GM23338 (cell line): ENCODE results near the gene CD80. TPM values are rescaled to one million over a fixed set of nuclear protein-coding genes. Genes with fewer than 3 reads are reported as not detected.

Experiments used
- ATAC-seq: fragments of 200-7000 bp; cut with Tn5 transposase; 3 replicates; pipeline ENCODE4 v1.9.1; 2020
- DNase-seq: peaks from one replicate; pipeline ENCODE4 v3.0.0-alpha.2; 2015; ENCODE audit warnings: low spot score
- H2AFZ ChIP-seq: fragments of 200-600 bp; sonication (generic); 2 replicates; pipeline ENCODE4 v1.8.0; 2016; ENCODE audit warnings: antibody characterized with exemption, mild to moderate bottlenecking, moderate library complexity
- H3F3A ChIP-seq: fragments of 200-600 bp; sonication (generic); replicated peaks from 2 replicates; pipeline ENCODE4 v1.8.0; 2017; ENCODE audit warnings: antibody characterized with exemption, mixed run types, low read depth
- H3K27ac ChIP-seq: fragments of 200-600 bp; sonication (generic); 2 replicates; pipeline ENCODE4 v1.6.1; 2016; ENCODE audit warnings: low read depth
- H3K27me3 ChIP-seq: fragments of 200-600 bp; sonication (generic); 2 replicates; pipeline ENCODE4 v1.8.0; 2016; ENCODE audit warnings: mild to moderate bottlenecking, mixed run types, moderate library complexity; ENCODE audit not compliant: insufficient read depth
- H3K36me3 ChIP-seq: fragments of 200-600 bp; sonication (generic); 2 replicates; pipeline ENCODE4 v1.8.0; 2016; ENCODE audit warnings: mild to moderate bottlenecking; ENCODE audit not compliant: insufficient read depth
- H3K4me1 ChIP-seq: fragments of 200-600 bp; sonication (generic); 2 replicates; pipeline ENCODE4 v1.8.0; 2016; ENCODE audit warnings: mild to moderate bottlenecking, moderate library complexity; ENCODE audit not compliant: insufficient read depth
- H3K4me2 ChIP-seq: fragments of 200-600 bp; sonication (generic); 2 replicates; pipeline ENCODE4 v1.7.1; 2017; ENCODE audit warnings: mixed run types
- H3K4me3 ChIP-seq: fragments of 200-600 bp; sonication (generic); 2 replicates; pipeline ENCODE4 v1.6.1; 2016; ENCODE audit warnings: mixed run types
- H3K79me2 ChIP-seq: fragments of 200-600 bp; sonication (generic); replicated peaks from 2 replicates; pipeline ENCODE4 v1.8.0; 2017; ENCODE audit warnings: mild to moderate bottlenecking; ENCODE audit not compliant: insufficient read depth
- H3K9me2 ChIP-seq: fragments of 200-600 bp; sonication (generic); 2 replicates; pipeline ENCODE4 v1.8.0; 2017; ENCODE audit not compliant: insufficient read depth
- H4K20me1 ChIP-seq: fragments of 200-600 bp; sonication (generic); replicated peaks from 2 replicates; pipeline ENCODE4 v1.8.0; 2017; ENCODE audit warnings: mild to moderate bottlenecking; ENCODE audit not compliant: insufficient read depth
- H3K27ac Mint-ChIP-seq: 2 replicates; pipeline ENCODE4 v1.8.0; 2020; ENCODE audit warnings: inconsistent platforms, mild to moderate bottlenecking, moderate library complexity, mixed read lengths
- H3K27me3 Mint-ChIP-seq: 3 replicates; pipeline ENCODE4 v1.8.0; 2022; ENCODE audit warnings: low read depth, mild to moderate bottlenecking, moderate library complexity, mixed read lengths, inconsistent platforms; ENCODE audit not compliant: insufficient read depth, poor library complexity
- H3K36me3 Mint-ChIP-seq: 3 replicates; pipeline ENCODE4 v1.8.0; 2021; ENCODE audit warnings: low read depth, mild to moderate bottlenecking, inconsistent platforms, moderate library complexity, mixed read lengths
- H3K4me1 Mint-ChIP-seq: 3 replicates; pipeline ENCODE4 v1.8.0; 2020; ENCODE audit warnings: mild to moderate bottlenecking, inconsistent platforms, mixed read lengths
- H3K4me3 Mint-ChIP-seq: 3 replicates; pipeline ENCODE4 v1.8.0; 2021; ENCODE audit warnings: moderate library complexity, mild to moderate bottlenecking, inconsistent platforms, mixed read lengths
- H3K9me3 Mint-ChIP-seq: 3 replicates; pipeline ENCODE4 v1.8.0; 2020; ENCODE audit warnings: moderate library complexity, mild to moderate bottlenecking, inconsistent platforms, mixed read lengths
- CREB1 ChIP-seq: fragments of 250-450 bp; sonication (Bioruptor Pico); IDR thresholded peaks from 2 replicates; pipeline ENCODE4 v1.5.0; 2020; ENCODE audit warnings: low read depth, mild to moderate bottlenecking, moderate library complexity
- EZH2 ChIP-seq: fragments of 200-600 bp; sonication (generic); IDR thresholded peaks from one replicate; pipeline ENCODE4 v1.8.0; 2017; ENCODE audit warnings: antibody characterized with exemption, mild to moderate bottlenecking, low read depth; ENCODE audit not compliant: unreplicated experiment
- EZH2phosphoT487 ChIP-seq: fragments of 200-600 bp; sonication (generic); IDR thresholded peaks from one replicate; pipeline ENCODE4 v1.8.1; 2018; ENCODE audit warnings: antibody characterized with exemption; ENCODE audit not compliant: unreplicated experiment
- JUNB ChIP-seq: IDR thresholded peaks from one replicate; pipeline ENCODE4 v1.6.1; 2016; ENCODE audit warnings: antibody characterized with exemption; ENCODE audit not compliant: unreplicated experiment
- NANOG ChIP-seq: IDR thresholded peaks from 2 replicates; pipeline ENCODE4 v1.6.1; 2016; ENCODE audit warnings: antibody characterized with exemption, borderline replicate concordance
- POLR2AphosphoS5 ChIP-seq: IDR thresholded peaks from 2 replicates; pipeline ENCODE4 v1.6.1; 2016; ENCODE audit warnings: antibody characterized with exemption, low read depth
- STAT1 ChIP-seq: IDR thresholded peaks from one replicate; pipeline ENCODE4 v1.6.1; 2016; ENCODE audit warnings: antibody characterized with exemption; ENCODE audit not compliant: unreplicated experiment
- ZNF114 ChIP-seq: fragments of 250-450 bp; sonication (Bioruptor Pico); IDR thresholded peaks from 2 replicates; pipeline ENCODE4 v1.5.0; 2020; ENCODE audit warnings: mild to moderate bottlenecking, moderate library complexity
- ZNF331 ChIP-seq: fragments of 250-450 bp; sonication (Bioruptor Pico); IDR thresholded peaks from 2 replicates; pipeline ENCODE4 v1.5.0; 2020; ENCODE audit warnings: low read depth, mild to moderate bottlenecking, moderate library complexity
- polyA plus RNA-seq: library from polyadenylated mRNA; unstranded; fragments of >200 nt; fragmentation: Nextera tagmentation; extraction: Ambion mirVana; gene quantifications from 2 replicates; pipeline ENCODE4 v1.2.1, GENCODE V29; 2016
- total RNA-seq: library from RNA; depleted of rRNA; stranded (reverse); fragments of >200 nt; shearing (Covaris generic); gene quantifications from 2 replicates; pipeline ENCODE4 v1.2.3, GENCODE V29; 2014
- TF ChIP-seq, protein P1 (sequence below): IDR thresholded peaks from one replicate; pipeline ENCODE4 v1.6.1; 2018; ENCODE audit warnings: antibody characterized with exemption; ENCODE audit not compliant: unreplicated experiment
- TF ChIP-seq, protein P2 (sequence below): IDR thresholded peaks from 2 replicates; pipeline ENCODE4 v1.6.1; 2016; ENCODE audit warnings: antibody characterized with exemption
- TF ChIP-seq, protein P3 (sequence below): fragments of 250-450 bp; sonication (Bioruptor Pico); IDR thresholded peaks from 2 replicates; pipeline ENCODE4 v1.5.0; 2020; ENCODE audit warnings: mild to moderate bottlenecking, moderate library complexity
- TF ChIP-seq, protein P4 (sequence below), 2 experiments: fragments of 200-600 bp in 1 of 2; sonication (generic) in 1 of 2; conservative IDR thresholded peaks; 2 replicates each; pipeline versions ENCODE4 v1.5.1 to v1.6.1; 2016 to 2017; ENCODE audit warnings: antibody characterized with exemption in 2 of 2, low read depth in 2 of 2, mild to moderate bottlenecking in 2 of 2, moderate library complexity in 1 of 2

Gene CD80
- total and polyA plus RNA-seq, 2 experiments from 2014 or later, result not detected

DNA sequence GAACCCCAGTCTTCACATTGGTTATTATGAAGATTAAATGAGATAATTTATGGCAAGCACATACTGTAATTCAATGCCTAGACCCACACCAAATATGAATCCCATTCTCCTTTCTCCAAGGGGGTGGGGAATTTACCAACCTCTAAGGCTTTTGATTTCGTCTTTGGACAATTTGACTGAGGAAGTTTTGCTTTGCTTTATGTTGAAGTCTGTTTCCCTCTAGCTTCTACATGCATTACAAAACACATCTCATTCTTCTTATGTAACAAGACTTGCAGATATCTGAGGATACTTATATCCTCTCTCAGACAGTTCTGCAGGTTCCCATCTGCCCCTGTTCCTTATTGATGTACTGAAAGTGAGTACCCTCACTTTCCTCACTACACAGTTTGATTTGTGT lies 12.2 kb downstream of the CD80 start:
- Mint-ChIP-seq H3K4me1 (peaks cover 2% of the 10 kb centered on the region; the same call in 2 of the 3 replicates), H3K36me3 (no peaks in the 10 kb centered on the region), H3K9me3 (no peaks in the 10 kb centered on the region), H3K27ac (no peak overlapping the region), H3K27me3 (peaks cover 4% of the 10 kb centered on the region), H3K4me3 (no peak overlapping the region)
- H3K4me1 ChIP-seq, result peaks cover 2% of the 10 kb centered on the region; the same call in 1 of the 2 replicates
- DNase-seq, result no peak
- H3K79me2 ChIP-seq, result no peaks in the 10 kb centered on the region
- no peaks in the 10 kb centered on the region for H3K9me2 ChIP-seq
- no peaks in the 10 kb centered on the region for H4K20me1 ChIP-seq
- H2AFZ ChIP-seq, result peak overlapping the region; percentile 59
- no peak overlapping the region for H3K4me3 ChIP-seq
- ATAC-seq, result no peak
- H3K36me3 ChIP-seq, result no peaks in the 10 kb centered on the region
- no peak overlapping the region for H3K27ac ChIP-seq
- TF ChIP-seq STAT1 (no peak), CREB1 (CRISPR knock-in tag) (no peak), NANOG (no peak), EZH2 (no peak), EZH2phosphoT487 (no peak), ZNF331 (CRISPR knock-in tag) (no peak), JUNB (no peak), POLR2AphosphoS5 (no peak), ZNF114 (no peak)
- TF ChIP-seq, protein P1, sequence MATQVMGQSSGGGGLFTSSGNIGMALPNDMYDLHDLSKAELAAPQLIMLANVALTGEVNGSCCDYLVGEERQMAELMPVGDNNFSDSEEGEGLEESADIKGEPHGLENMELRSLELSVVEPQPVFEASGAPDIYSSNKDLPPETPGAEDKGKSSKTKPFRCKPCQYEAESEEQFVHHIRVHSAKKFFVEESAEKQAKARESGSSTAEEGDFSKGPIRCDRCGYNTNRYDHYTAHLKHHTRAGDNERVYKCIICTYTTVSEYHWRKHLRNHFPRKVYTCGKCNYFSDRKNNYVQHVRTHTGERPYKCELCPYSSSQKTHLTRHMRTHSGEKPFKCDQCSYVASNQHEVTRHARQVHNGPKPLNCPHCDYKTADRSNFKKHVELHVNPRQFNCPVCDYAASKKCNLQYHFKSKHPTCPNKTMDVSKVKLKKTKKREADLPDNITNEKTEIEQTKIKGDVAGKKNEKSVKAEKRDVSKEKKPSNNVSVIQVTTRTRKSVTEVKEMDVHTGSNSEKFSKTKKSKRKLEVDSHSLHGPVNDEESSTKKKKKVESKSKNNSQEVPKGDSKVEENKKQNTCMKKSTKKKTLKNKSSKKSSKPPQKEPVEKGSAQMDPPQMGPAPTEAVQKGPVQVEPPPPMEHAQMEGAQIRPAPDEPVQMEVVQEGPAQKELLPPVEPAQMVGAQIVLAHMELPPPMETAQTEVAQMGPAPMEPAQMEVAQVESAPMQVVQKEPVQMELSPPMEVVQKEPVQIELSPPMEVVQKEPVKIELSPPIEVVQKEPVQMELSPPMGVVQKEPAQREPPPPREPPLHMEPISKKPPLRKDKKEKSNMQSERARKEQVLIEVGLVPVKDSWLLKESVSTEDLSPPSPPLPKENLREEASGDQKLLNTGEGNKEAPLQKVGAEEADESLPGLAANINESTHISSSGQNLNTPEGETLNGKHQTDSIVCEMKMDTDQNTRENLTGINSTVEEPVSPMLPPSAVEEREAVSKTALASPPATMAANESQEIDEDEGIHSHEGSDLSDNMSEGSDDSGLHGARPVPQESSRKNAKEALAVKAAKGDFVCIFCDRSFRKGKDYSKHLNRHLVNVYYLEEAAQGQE, result no peak
- TF ChIP-seq, protein P2, sequence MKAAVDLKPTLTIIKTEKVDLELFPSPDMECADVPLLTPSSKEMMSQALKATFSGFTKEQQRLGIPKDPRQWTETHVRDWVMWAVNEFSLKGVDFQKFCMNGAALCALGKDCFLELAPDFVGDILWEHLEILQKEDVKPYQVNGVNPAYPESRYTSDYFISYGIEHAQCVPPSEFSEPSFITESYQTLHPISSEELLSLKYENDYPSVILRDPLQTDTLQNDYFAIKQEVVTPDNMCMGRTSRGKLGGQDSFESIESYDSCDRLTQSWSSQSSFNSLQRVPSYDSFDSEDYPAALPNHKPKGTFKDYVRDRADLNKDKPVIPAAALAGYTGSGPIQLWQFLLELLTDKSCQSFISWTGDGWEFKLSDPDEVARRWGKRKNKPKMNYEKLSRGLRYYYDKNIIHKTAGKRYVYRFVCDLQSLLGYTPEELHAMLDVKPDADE, result no peak
- TF ChIP-seq, protein P3, sequence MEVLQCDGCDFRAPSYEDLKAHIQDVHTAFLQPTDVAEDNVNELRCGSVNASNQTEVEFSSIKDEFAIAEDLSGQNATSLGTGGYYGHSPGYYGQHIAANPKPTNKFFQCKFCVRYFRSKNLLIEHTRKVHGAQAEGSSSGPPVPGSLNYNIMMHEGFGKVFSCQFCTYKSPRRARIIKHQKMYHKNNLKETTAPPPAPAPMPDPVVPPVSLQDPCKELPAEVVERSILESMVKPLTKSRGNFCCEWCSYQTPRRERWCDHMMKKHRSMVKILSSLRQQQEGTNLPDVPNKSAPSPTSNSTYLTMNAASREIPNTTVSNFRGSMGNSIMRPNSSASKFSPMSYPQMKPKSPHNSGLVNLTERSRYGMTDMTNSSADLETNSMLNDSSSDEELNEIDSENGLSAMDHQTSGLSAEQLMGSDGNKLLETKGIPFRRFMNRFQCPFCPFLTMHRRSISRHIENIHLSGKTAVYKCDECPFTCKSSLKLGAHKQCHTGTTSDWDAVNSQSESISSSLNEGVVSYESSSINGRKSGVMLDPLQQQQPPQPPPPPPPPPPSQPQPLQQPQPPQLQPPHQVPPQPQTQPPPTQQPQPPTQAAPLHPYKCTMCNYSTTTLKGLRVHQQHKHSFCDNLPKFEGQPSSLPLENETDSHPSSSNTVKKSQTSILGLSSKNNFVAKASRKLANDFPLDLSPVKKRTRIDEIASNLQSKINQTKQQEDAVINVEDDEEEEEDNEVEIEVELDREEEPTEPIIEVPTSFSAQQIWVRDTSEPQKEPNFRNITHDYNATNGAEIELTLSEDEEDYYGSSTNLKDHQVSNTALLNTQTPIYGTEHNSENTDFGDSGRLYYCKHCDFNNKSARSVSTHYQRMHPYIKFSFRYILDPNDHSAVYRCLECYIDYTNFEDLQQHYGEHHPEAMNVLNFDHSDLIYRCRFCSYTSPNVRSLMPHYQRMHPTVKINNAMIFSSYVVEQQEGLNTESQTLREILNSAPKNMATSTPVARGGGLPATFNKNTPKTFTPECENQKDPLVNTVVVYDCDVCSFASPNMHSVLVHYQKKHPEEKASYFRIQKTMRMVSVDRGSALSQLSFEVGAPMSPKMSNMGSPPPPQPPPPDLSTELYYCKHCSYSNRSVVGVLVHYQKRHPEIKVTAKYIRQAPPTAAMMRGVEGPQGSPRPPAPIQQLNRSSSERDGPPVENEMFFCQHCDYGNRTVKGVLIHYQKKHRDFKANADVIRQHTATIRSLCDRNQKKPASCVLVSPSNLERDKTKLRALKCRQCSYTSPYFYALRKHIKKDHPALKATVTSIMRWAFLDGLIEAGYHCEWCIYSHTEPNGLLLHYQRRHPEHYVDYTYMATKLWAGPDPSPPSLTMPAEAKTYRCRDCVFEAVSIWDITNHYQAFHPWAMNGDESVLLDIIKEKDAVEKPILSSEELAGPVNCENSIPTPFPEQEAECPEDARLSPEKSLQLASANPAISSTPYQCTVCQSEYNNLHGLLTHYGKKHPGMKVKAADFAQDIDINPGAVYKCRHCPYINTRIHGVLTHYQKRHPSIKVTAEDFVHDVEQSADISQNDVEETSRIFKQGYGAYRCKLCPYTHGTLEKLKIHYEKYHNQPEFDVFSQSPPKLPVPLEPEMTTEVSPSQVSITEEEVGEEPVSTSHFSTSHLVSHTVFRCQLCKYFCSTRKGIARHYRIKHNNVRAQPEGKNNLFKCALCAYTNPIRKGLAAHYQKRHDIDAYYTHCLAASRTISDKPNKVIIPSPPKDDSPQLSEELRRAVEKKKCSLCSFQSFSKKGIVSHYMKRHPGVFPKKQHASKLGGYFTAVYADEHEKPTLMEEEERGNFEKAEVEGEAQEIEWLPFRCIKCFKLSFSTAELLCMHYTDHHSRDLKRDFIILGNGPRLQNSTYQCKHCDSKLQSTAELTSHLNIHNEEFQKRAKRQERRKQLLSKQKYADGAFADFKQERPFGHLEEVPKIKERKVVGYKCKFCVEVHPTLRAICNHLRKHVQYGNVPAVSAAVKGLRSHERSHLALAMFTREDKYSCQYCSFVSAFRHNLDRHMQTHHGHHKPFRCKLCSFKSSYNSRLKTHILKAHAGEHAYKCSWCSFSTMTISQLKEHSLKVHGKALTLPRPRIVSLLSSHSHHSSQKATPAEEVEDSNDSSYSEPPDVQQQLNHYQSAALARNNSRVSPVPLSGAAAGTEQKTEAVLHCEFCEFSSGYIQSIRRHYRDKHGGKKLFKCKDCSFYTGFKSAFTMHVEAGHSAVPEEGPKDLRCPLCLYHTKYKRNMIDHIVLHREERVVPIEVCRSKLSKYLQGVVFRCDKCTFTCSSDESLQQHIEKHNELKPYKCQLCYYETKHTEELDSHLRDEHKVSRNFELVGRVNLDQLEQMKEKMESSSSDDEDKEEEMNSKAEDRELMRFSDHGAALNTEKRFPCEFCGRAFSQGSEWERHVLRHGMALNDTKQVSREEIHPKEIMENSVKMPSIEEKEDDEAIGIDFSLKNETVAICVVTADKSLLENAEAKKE (CRISPR knock-in tag), result no peak
- TF ChIP-seq, protein P4, sequence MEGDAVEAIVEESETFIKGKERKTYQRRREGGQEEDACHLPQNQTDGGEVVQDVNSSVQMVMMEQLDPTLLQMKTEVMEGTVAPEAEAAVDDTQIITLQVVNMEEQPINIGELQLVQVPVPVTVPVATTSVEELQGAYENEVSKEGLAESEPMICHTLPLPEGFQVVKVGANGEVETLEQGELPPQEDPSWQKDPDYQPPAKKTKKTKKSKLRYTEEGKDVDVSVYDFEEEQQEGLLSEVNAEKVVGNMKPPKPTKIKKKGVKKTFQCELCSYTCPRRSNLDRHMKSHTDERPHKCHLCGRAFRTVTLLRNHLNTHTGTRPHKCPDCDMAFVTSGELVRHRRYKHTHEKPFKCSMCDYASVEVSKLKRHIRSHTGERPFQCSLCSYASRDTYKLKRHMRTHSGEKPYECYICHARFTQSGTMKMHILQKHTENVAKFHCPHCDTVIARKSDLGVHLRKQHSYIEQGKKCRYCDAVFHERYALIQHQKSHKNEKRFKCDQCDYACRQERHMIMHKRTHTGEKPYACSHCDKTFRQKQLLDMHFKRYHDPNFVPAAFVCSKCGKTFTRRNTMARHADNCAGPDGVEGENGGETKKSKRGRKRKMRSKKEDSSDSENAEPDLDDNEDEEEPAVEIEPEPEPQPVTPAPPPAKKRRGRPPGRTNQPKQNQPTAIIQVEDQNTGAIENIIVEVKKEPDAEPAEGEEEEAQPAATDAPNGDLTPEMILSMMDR (conservative IDR thresholded peaks at IDR 0.05; ENCODE audit: low read depth in 2 of 2), result no peak
- no peaks in the 10 kb centered on the region for H3F3A ChIP-seq
- H3K4me2 ChIP-seq, result no peak overlapping the region
- no peaks in the 10 kb centered on the region for H3K27me3 ChIP-seq
